ENCODE measurements around the gene GYS1.

GYS1 gene

DNA sequence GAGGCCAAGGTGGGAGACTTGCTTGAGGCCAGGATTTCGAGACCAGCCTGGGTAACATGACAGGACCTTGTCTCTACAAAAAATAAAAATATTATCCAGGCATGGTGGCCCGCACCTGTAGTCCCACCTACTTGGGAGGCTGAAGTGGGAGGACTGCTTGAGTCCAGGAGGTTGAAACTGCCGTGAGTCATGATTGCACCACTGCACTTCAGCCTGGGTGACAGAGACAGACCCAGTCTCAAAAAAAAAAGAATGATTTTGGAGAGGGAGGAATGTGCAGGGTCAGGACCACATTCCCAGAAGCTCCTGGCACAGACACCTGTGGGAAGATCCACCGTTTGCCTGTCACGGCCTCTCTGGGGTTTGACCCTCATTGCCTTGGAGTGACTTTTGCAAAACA is 47.7 kb downstream of the GYS1 start:
- TF ChIP-seq RARB (CRISPR knock-in tag; IDR thresholded peaks at IDR 0.05) (no peak), ESRRG (CRISPR knock-in tag; IDR thresholded peaks at IDR 0.05) (no peak), TOX (CRISPR knock-in tag; IDR thresholded peaks at IDR 0.05; ENCODE audit: borderline replicate concordance) (no peak), CSDC2 (CRISPR knock-in tag; IDR thresholded peaks at IDR 0.05) (no peak), ISL1 (CRISPR knock-in tag; IDR thresholded peaks at IDR 0.05) (no peak)
- TF ChIP-seq, protein P1, sequence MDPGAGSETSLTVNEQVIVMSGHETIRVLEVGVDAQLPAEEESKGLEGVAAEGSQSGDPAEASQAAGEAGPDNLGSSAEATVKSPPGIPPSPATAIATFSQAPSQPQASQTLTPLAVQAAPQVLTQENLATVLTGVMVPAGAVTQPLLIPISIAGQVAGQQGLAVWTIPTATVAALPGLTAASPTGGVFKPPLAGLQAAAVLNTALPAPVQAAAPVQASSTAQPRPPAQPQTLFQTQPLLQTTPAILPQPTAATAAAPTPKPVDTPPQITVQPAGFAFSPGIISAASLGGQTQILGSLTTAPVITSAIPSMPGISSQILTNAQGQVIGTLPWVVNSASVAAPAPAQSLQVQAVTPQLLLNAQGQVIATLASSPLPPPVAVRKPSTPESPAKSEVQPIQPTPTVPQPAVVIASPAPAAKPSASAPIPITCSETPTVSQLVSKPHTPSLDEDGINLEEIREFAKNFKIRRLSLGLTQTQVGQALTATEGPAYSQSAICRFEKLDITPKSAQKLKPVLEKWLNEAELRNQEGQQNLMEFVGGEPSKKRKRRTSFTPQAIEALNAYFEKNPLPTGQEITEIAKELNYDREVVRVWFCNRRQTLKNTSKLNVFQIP (CRISPR knock-in tag; IDR thresholded peaks at IDR 0.05; ENCODE audit: borderline replicate concordance, low read depth), result no peak
- ATAC-seq, result no peak

DNA sequence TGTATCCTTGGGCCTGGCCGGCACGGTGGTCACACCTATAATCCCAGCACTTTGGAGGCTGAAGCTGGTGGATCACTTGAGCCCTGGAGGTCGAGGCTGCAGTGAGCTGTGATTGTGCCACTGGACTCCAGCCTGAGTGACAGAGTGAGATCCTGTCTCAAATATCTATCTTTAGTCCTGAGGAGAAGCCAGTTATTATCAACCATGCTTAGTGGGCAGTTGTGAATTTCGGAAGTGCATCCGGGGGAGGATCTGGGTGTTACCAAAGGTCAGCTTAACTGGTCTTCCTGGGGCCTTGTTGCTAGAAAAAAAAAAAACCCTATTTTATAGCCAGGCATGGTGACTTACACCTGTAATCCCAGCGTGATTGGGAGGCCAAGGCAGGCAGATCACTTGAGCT is 50.0 kb downstream of the GYS1 start:
- TF ChIP-seq ZNF8 (CRISPR knock-in tag; IDR thresholded peaks at IDR 0.05), result no peak
- TF ChIP-seq ZFP30 (CRISPR knock-in tag; IDR thresholded peaks at IDR 0.05), result no peak
- no peak for TF ChIP-seq TOX (CRISPR knock-in tag; IDR thresholded peaks at IDR 0.05; ENCODE audit: borderline replicate concordance)
- TF ChIP-seq RARB (CRISPR knock-in tag; IDR thresholded peaks at IDR 0.05), result no peak
- TF ChIP-seq, protein P2, sequence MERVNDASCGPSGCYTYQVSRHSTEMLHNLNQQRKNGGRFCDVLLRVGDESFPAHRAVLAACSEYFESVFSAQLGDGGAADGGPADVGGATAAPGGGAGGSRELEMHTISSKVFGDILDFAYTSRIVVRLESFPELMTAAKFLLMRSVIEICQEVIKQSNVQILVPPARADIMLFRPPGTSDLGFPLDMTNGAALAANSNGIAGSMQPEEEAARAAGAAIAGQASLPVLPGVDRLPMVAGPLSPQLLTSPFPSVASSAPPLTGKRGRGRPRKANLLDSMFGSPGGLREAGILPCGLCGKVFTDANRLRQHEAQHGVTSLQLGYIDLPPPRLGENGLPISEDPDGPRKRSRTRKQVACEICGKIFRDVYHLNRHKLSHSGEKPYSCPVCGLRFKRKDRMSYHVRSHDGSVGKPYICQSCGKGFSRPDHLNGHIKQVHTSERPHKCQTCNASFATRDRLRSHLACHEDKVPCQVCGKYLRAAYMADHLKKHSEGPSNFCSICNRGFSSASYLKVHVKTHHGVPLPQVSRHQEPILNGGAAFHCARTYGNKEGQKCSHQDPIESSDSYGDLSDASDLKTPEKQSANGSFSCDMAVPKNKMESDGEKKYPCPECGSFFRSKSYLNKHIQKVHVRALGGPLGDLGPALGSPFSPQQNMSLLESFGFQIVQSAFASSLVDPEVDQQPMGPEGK (CRISPR knock-in tag; IDR thresholded peaks at IDR 0.05; ENCODE audit: borderline replicate concordance), result no peak
- no peak for TF ChIP-seq ZNF565 (CRISPR knock-in tag; conservative IDR thresholded peaks at IDR 0.05; ENCODE audit: low read depth)
- TF ChIP-seq, protein P1 (CRISPR knock-in tag; IDR thresholded peaks at IDR 0.05; ENCODE audit: borderline replicate concordance, low read depth), result no peak
- TF ChIP-seq, protein P3, sequence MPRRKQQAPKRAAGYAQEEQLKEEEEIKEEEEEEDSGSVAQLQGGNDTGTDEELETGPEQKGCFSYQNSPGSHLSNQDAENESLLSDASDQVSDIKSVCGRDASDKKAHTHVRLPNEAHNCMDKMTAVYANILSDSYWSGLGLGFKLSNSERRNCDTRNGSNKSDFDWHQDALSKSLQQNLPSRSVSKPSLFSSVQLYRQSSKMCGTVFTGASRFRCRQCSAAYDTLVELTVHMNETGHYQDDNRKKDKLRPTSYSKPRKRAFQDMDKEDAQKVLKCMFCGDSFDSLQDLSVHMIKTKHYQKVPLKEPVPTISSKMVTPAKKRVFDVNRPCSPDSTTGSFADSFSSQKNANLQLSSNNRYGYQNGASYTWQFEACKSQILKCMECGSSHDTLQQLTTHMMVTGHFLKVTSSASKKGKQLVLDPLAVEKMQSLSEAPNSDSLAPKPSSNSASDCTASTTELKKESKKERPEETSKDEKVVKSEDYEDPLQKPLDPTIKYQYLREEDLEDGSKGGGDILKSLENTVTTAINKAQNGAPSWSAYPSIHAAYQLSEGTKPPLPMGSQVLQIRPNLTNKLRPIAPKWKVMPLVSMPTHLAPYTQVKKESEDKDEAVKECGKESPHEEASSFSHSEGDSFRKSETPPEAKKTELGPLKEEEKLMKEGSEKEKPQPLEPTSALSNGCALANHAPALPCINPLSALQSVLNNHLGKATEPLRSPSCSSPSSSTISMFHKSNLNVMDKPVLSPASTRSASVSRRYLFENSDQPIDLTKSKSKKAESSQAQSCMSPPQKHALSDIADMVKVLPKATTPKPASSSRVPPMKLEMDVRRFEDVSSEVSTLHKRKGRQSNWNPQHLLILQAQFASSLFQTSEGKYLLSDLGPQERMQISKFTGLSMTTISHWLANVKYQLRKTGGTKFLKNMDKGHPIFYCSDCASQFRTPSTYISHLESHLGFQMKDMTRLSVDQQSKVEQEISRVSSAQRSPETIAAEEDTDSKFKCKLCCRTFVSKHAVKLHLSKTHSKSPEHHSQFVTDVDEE (CRISPR knock-in tag; IDR thresholded peaks at IDR 0.05), result no peak
- TF ChIP-seq OSR1 (CRISPR knock-in tag; IDR thresholded peaks at IDR 0.05), result no peak
- TF ChIP-seq PPARA (CRISPR knock-in tag; IDR thresholded peaks at IDR 0.05; ENCODE audit: borderline replicate concordance), result no peak
- TF ChIP-seq ZFP3 (CRISPR knock-in tag; IDR thresholded peaks at IDR 0.05), result no peak
- no peak for TF ChIP-seq CSDC2 (CRISPR knock-in tag; IDR thresholded peaks at IDR 0.05)
- no peak for TF ChIP-seq ISL1 (CRISPR knock-in tag; IDR thresholded peaks at IDR 0.05)
- TF ChIP-seq, protein P4, sequence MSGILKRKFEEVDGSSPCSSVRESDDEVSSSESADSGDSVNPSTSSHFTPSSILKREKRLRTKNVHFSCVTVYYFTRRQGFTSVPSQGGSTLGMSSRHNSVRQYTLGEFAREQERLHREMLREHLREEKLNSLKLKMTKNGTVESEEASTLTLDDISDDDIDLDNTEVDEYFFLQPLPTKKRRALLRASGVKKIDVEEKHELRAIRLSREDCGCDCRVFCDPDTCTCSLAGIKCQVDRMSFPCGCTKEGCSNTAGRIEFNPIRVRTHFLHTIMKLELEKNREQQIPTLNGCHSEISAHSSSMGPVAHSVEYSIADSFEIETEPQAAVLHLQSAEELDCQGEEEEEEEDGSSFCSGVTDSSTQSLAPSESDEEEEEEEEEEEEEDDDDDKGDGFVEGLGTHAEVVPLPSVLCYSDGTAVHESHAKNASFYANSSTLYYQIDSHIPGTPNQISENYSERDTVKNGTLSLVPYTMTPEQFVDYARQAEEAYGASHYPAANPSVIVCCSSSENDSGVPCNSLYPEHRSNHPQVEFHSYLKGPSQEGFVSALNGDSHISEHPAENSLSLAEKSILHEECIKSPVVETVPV (CRISPR knock-in tag; IDR thresholded peaks at IDR 0.05), result no peak
- no peak for ATAC-seq

DNA sequence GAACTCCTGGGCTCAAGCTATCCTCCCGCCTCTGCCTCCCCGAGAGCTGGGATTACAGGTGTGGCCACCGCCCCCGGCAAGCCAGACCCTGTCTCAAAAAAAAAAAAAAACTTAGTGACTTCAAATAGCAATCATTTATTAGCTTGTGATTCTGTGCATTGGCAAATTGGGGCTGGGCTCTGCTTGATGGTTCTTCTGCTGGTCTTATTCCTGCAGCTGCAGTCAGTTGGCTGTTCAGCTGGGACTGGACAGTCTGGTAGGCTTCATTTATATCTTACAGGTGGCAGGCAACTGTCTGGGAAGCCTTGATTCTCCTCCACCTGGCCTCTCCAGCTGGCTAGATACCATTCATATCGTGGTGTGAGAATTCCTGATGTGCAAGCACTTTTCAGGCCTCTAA is 52.2 kb downstream of the GYS1 start:
- no peak for TF ChIP-seq BACH2 (CRISPR knock-in tag; IDR thresholded peaks at IDR 0.05; ENCODE audit: borderline replicate concordance)
- TF ChIP-seq, protein P2 (CRISPR knock-in tag; IDR thresholded peaks at IDR 0.05; ENCODE audit: borderline replicate concordance), result no peak
- ATAC-seq, result no peak
